K562 (cell line): ENCODE results near the gene CPPED1.

ENCODE experiments used
- CGGBP1 ChIP-seq: fragments of 250-450 bp; sonication (Bioruptor Pico); IDR thresholded peaks from 2 replicates; pipeline ENCODE4 v1.9.0; 2021; ENCODE audit warnings: mild to moderate bottlenecking
- CTCF ChIP-seq, 3 experiments: IDR thresholded peaks in 2 of 3; conservative IDR thresholded peaks in 1 of 3; 2 replicates each; pipeline ENCODE4 v1.5.1; 2011 to 2012; ENCODE audit warnings: low read length in 3 of 3, mild to moderate bottlenecking in 3 of 3, control low read depth in 2 of 3, improper control_type of control experiment in 1 of 3, inconsistent platforms in 1 of 3, low read depth in 1 of 3, mixed read lengths in 1 of 3, moderate library complexity in 1 of 3; ENCODE audit not compliant: insufficient read depth in 2 of 3
- FOXJ3 ChIP-seq: sonication (generic); formaldehyde crosslinking; IDR thresholded peaks from 2 replicates; pipeline ENCODE4 v1.4.0; 2020; ENCODE audit warnings: mild to moderate bottlenecking, missing genetic modification reagents
- HEY1 ChIP-seq: fragments of 250-450 bp; sonication (Bioruptor Pico); IDR thresholded peaks from 2 replicates; pipeline ENCODE4 v1.5.0; 2020; ENCODE audit warnings: mild to moderate bottlenecking, moderate library complexity, borderline replicate concordance
- KLF1 ChIP-seq: fragments of 450-650 bp; IDR thresholded peaks from 2 replicates; pipeline ENCODE4 v1.6.1; 2016; ENCODE audit warnings: missing genetic modification characterization, missing compliant biosample characterization
- MAFK ChIP-seq: IDR thresholded peaks from 2 replicates; pipeline ENCODE4 v1.6.1; 2011; ENCODE audit warnings: low read length, improper control_type of control experiment
- PHF8 ChIP-seq: fragments of 200-600 bp; sonication (generic); IDR thresholded peaks from 2 replicates; pipeline ENCODE4 v1.6.1; 2012; ENCODE audit warnings: mixed run types, mild to moderate bottlenecking, inconsistent platforms, low read length, moderate library complexity, borderline replicate concordance
- RBBP5 ChIP-seq: fragments of 200-600 bp; sonication (generic); IDR thresholded peaks from 2 replicates; pipeline ENCODE4 v1.6.1; 2012; ENCODE audit warnings: borderline replicate concordance, mild to moderate bottlenecking, low read length, control low read depth, inconsistent platforms; ENCODE audit not compliant: insufficient read depth, poor library complexity, severe bottlenecking
- SNIP1 ChIP-seq: fragments of 450-650 bp; IDR thresholded peaks from 2 replicates; pipeline ENCODE4 v1.7.1; 2017; ENCODE audit warnings: low read depth, mild to moderate bottlenecking
- TEAD2 ChIP-seq: fragments of 450-650 bp; IDR thresholded peaks from 2 replicates; pipeline ENCODE4 v1.6.1; 2016; ENCODE audit warnings: missing genetic modification characterization, control low read depth, missing compliant biosample characterization
- ZBTB8A ChIP-seq: fragments of 450-650 bp; IDR thresholded peaks from 2 replicates; pipeline ENCODE4 v1.6.1; 2018; ENCODE audit warnings: mild to moderate bottlenecking, moderate library complexity; ENCODE audit not compliant: partially characterized antibody

DNA sequence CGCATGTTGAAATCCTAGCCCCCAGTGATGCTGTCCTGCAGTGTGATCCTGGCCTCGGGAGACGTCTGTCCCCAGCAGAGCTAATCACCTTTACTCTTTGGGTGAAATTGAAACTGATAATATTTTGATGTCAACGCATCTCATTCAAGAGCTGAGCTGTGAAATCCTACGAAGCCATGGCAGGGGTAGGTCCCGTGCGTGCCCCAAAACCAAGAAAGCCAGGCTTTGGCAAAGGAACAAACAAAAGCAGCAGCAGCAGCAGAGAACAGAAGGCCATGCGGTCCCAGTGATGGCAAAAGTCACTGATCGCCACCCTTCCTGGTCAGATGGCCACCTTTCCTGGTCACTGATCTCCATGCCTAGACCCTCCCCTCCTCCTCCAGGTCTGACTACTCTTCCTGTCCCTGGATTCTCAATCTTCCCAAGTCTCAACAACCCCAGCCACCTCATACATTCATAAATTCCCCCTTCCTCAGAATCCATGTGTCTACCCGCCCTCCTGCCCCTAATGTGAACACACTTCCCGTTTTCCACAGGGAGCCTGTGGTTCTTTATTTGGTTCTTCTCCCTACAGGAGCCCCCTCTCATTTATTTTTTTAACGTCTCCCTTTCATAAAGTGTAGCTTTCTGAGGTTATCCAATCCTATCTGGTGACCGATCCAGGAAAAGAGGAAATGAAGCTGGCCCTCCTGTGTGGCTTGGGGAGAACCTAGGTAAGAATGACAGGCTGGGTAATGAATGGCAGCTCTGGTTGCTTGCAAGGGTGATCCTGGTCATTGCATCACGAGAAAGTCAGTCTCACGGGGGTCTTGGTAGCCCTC, 50.3 kb downstream of the CPPED1 start:
- no peak for TF ChIP-seq TEAD2 (tag)
- TF ChIP-seq KLF1 (tag): no peak
- no peak for TF ChIP-seq SNIP1
- TF ChIP-seq RBBP5: no peak
- no peak for TF ChIP-seq MAFK
- no peak for TF ChIP-seq ZBTB8A
- TF ChIP-seq CTCF (IDR thresholded peaks at IDR 0.05 in 2 of 3, conservative IDR thresholded peaks at IDR 0.05 in 1 of 3; ENCODE audit: insufficient read depth in 2 of 3, low read depth in 1 of 3, low read length in 3 of 3): no peak
- no peak for TF ChIP-seq FOXJ3 (CRISPR knock-in tag)
- no peak for TF ChIP-seq HEY1 (CRISPR knock-in tag)
- no peak for TF ChIP-seq CGGBP1 (CRISPR knock-in tag)
- no peak for TF ChIP-seq PHF8
